Body of pancreas (tissue), 4 donors: ENCODE measurements around the gene SYT8.

Experiments used
- CTCF ChIP-seq, 7 experiments: fragments of 450-650 bp in 4 of 7; fragments of 200-600 bp in 3 of 7; sonication (generic) in 3 of 7; IDR thresholded peaks; one replicate each; pipeline ENCODE4 v1.5.1; 2016 to 2019; ENCODE audit warnings: antibody characterized with exemption in 7 of 7
- POLR2A ChIP-seq, 3 donors: fragments of 450-650 bp; IDR thresholded peaks; one replicate each; pipeline ENCODE4 v1.6.1; 2016; ENCODE audit warnings: antibody characterized with exemption in 3 of 3, mild to moderate bottlenecking in 2 of 3

- no peak for TF ChIP-seq POLR2A (IDR thresholded peaks at IDR 0.05)
- no peak for TF ChIP-seq CTCF (IDR thresholded peaks at IDR 0.05)
Observed at GRCh38 chr11:1881442-1882264, 46.9 kb downstream of the SYT8 start.
